Skeletal muscle tissue (tissue), 4 donors: Measurements from ENCODE around the gene SEPTIN10. TPM values are rescaled to one million over a fixed set of nuclear protein-coding genes. Genes with fewer than 3 reads are reported as not detected.

Source experiments
- H3K27ac ChIP-seq: one replicate; pipeline ENCODE4 v1.7.0; 2013; ENCODE audit warnings: mild to moderate bottlenecking, low read depth, low read length, inconsistent platforms
- H3K27me3 ChIP-seq, 3 donors: one replicate each; pipeline ENCODE4 v1.7.0; 2013; ENCODE audit warnings: low read length in 3 of 3; ENCODE audit not compliant: control insufficient read depth in 3 of 3, insufficient read depth in 3 of 3
- H3K36me3 ChIP-seq, 3 donors: one replicate each; pipeline ENCODE4 v1.7.0; 2013; ENCODE audit warnings: low read length in 3 of 3; ENCODE audit not compliant: control insufficient read depth in 3 of 3, insufficient read depth in 3 of 3
- H3K4me1 ChIP-seq, 3 donors: one replicate each; pipeline ENCODE4 v1.7.0; 2013; ENCODE audit warnings: low read length in 3 of 3, mild to moderate bottlenecking in 3 of 3; ENCODE audit not compliant: control insufficient read depth in 3 of 3, insufficient read depth in 3 of 3
- H3K4me3 ChIP-seq, 3 donors: one replicate each; pipeline ENCODE4 v1.7.0; 2013; ENCODE audit warnings: low read length in 3 of 3
- H3K9ac ChIP-seq, 3 donors: one replicate each; pipeline ENCODE4 v1.7.0; 2013; ENCODE audit warnings: low read length in 3 of 3, mild to moderate bottlenecking in 3 of 3, moderate library complexity in 2 of 3, low read depth in 1 of 3
- H3K9me3 ChIP-seq, 3 donors: one replicate each; pipeline ENCODE4 v1.7.0; 2013; ENCODE audit warnings: low read length in 3 of 3; ENCODE audit not compliant: control insufficient read depth in 3 of 3
- total RNA-seq: library from RNA; depleted of rRNA; stranded (reverse); fragments of >200 nt; gene quantifications from one replicate; pipeline ENCODE4 v1.2.3, GENCODE V29; 2014
- donor health status: Osteomylitis.

Gene SEPTIN10
- total RNA-seq, 1 donor from 2014 or later, result 109 TPM

DNA sequence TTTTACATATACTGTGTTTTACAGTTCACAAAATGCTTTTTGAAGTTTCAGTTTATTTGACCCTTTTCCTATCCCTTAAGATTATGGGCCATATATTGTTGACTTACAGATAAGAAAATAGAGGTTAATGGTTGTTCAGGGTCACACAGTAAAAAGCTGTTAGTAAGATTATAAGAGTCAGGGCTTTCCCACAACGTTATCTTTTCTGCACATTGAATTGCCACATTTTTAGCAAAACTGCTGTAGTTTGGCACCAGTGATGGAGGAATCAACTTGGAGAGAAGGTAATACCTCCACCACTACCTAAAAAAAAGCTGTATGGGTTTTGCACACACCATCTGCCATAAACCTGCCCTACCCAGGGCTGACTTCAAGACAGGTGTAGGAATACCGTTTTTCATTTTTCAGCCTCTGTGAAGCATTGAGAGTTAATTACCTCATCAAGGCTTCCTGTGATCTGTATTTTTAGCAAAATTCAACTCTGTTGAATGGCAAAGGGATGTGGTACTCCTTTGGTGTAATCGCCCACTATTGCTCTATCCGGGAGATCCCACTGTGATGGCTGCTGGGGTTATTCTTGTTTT lies 5.4 kb upstream of the SEPTIN10 start:
- H3K36me3 ChIP-seq, result no peaks in the 10 kb centered on the region
- H3K9me3 ChIP-seq, result no peaks in the 10 kb centered on the region
- H3K27me3 ChIP-seq, result no peaks in the 10 kb centered on the region
- peaks cover 7 to 13% (median 11%) of the 10 kb centered on the region in 3 donors for H3K4me1 ChIP-seq
- no peak overlapping the region for H3K27ac ChIP-seq
- no peak overlapping the region for H3K4me3 ChIP-seq
- no peak overlapping the region for H3K9ac ChIP-seq

DNA sequence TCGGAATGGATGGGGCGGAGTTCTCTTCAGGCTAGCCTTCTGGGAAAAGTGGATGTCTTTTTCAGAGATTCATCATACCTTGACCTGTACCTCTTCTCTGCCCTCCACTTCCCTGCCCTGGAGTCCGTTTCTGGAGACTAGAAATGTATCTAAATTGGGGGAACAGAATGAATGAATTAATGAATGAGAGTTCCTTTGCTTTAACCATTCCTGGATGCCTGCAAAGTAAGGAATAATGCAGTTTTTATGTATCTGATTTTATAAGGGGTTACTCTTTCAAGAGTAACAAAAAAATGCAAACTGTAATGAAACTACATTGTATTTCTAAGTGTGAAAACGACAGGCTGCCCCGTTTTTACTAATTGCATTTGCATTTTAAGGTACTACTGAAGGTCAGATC lies 2.4 kb upstream of the SEPTIN10 start:
- H3K36me3 ChIP-seq, result no peaks in the 10 kb centered on the region
- peaks cover 7 to 28% (median 14%) of the 10 kb centered on the region in 3 donors for H3K4me1 ChIP-seq
- no peak overlapping the region for H3K4me3 ChIP-seq
- H3K27me3 ChIP-seq, result no peaks in the 10 kb centered on the region
- no peaks in the 10 kb centered on the region for H3K9me3 ChIP-seq
- no peak overlapping the region for H3K27ac ChIP-seq
- H3K9ac ChIP-seq, result no peak overlapping the region

DNA sequence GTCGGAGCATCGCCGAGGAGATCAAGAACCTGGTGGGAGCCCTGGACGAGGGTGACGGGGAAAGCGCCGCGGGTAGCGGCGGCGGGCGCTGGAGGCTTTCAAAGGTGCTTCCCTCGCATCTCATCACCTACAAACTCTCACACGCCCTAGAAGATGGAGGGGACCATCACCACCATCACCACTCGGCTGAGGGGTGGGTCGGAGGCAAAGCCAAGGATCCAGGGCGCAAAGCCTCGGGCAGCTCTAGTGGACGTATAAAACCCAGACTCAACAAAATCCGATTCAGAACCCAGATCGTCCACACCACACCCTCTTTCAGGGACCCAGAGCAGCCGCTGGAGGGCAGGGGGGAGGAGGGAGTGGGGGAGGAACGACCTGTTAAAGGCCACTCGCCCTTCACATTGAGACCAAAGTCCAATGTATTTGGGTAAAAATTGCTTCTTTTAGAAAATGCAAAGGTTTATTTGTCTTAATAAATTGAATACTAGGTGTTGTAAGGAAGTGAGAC lies 1.9 kb upstream of the SEPTIN10 start:
- Histone ChIP-seq H3K4me1 (peaks cover 7 to 28% (median 14%) of the 10 kb centered on the region in 3 donors), H3K27me3 (no peaks in the 10 kb centered on the region), H3K9me3 (no peaks in the 10 kb centered on the region), H3K4me3 (peak overlapping the region; percentile 56 to 84 (median 76)), H3K36me3 (no peaks in the 10 kb centered on the region), H3K9ac (no peak overlapping the region), H3K27ac (no peak overlapping the region)

DNA sequence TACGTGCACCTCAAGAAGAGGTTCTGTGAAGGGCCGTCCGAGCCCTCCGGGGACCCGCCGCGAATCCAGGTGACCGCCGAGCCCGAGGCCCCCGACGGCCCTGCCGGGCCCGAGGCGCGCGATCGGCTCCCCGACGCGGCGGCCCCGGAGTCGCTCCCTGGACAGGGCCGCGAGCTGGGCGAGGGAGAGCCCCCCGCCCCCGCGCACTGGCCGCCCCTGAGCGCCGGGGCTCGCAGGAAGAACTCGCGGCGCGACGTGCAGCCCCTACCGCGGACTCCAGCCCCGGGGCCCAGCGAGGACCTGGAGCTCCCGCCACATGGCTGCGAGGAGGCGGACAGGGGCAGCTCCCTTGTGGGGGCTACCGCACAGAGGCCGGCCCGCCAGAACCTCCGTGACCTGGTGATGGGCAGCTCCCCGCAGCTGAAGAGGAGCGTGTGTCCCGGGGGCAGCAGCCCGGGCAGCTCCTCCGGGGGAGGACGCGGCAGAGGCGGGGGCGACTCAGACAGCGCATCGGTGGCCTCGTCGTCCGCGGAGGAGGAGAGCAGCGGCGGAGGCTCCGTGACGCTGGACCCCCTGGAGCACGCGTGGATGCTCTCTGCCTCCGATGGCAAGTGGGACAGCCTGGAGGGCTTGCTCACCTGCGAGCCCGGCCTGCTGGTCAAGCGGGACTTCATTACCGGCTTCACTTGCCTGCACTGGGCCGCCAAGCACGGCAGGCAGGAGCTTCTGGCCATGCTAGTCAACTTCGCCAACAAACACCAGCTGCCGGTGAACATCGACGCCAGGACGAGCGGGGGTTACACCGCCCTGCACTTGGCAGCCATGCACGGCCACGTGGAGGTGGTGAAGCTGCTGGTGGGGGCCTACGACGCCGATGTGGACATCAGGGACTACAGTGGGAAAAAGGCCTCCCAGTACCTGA lies 1.2 kb upstream of the SEPTIN10 start:
- H3K4me1 ChIP-seq, result peaks cover 7 to 28% (median 14%) of the 10 kb centered on the region in 3 donors
- H3K27me3 ChIP-seq, result no peaks in the 10 kb centered on the region
- no peaks in the 10 kb centered on the region for H3K36me3 ChIP-seq
- peak overlapping the region; percentile 56 to 84 (median 76) for H3K4me3 ChIP-seq
- peak overlapping the region; percentile 54 to 82 (median 74) for H3K9ac ChIP-seq
- peak overlapping the region; percentile 89 for H3K27ac ChIP-seq
- H3K9me3 ChIP-seq, result no peaks in the 10 kb centered on the region

DNA sequence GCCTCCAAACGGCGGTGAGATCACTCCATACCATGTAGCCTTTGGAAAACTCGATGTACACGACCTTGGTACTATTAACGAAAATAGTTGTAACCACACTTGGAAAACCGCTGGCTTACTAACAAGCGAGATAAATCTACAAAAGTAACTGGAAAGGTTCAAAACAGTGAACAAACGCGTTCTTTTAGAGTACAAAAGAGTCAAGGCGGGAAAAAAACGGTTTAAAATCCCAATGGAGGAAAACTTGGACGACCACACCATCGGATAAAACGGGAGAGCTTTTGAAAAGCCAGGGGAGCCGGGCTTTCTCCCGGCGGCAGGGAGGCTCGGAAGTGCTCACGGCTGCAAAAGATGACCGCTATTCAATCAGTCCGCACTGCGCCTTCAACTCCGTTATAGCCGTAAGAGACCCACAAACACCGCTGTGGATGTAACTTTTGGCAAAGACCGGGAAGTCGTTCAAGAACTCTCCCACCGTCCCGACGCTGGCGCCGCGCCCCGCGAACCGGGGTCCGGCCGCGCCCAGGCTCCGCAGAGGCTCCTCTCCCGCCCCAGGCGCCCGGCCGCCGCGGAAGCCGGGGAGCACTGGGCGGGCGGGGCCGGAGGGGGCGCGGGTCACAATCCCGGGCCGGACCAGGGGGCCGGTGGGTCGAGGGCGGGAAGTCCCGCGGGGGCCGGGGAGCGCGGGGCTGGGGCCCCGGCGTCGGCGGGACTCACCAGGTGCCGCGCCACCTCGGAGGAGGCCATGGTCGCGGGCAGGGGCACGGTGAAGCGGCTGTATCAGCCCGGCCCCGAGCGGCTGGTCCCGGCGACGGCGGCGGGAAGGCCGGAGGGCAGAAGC lies 465 bp downstream of the SEPTIN10 start:
- H3K27me3 ChIP-seq, result no peaks in the 10 kb centered on the region
- H3K4me1 ChIP-seq, result peaks cover 7 to 30% (median 14%) of the 10 kb centered on the region in 3 donors
- H3K27ac ChIP-seq, result peak overlapping the region; percentile 89
- peak overlapping the region; percentile 82 to 94 (median 82) for H3K9ac ChIP-seq
- no peaks in the 10 kb centered on the region for H3K36me3 ChIP-seq
- H3K4me3 ChIP-seq, result peak overlapping the region; percentile 80 to 94 (median 84)
- no peaks in the 10 kb centered on the region for H3K9me3 ChIP-seq

DNA sequence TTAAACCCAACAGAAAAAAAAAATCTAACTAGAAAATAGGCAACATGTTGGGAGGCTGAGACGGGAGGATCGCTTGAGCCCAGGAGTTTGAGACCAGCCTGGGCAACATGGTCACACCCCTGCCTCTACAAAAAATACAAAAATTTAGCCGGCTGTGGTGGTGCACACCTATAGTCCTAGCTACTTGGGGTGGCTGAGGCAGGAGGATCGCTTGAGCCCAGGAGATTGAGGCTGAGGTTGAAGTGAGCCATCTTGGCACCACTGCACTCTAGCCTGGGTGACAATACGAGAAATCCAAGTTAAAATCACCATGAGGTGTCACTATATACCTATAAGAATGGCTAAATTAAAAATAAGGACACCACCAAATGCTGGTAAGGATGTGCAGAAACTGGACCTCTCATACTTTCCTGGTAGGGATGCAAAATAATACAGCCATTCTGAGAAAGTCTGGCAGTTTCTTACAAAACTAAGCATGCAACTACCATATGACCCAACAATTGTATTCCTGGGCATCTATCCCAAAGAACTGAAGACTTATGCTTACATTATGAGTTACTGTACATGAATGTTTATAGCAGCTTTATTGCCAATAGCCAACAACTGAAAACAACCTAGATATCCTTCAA lies 2.2 kb downstream of the SEPTIN10 start:
- H3K4me1 ChIP-seq, result peaks cover 7 to 31% (median 14%) of the 10 kb centered on the region in 3 donors
- no peaks in the 10 kb centered on the region for H3K36me3 ChIP-seq
- no peak overlapping the region for H3K27ac ChIP-seq
- no peak overlapping the region for H3K4me3 ChIP-seq
- no peak overlapping the region for H3K9ac ChIP-seq
- no peaks in the 10 kb centered on the region for H3K27me3 ChIP-seq
- H3K9me3 ChIP-seq, result no peaks in the 10 kb centered on the region

DNA sequence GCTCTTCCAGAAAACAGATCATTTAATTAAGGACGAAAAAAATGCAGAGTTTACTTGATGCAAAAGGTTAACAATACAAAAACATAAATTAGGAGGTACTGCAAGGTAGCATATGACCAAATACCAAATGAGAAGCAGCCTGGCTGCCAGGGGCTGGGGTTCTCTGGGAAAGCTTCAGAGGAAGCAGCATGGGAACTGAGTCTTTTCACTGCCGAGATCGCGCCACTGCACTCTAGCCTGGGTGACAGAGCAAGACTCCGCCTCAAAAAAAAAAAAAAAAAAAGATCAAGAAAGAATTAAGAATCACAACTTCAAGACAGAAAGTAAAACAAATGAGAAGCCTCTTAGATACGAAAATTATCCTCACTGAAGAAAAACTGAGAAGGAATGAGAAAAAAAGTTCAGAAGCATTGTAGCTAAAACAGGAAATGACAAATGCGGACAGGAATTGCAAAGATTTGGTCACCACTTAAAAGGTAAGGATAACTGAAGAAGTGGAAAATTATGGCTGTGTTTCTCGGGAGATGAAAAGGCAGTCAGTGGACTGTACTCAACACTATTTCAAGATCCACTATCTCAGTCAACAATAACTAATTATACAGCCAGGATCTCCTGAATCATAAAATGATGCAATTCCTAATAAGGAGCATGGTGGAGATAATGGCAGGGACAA lies 4.3 kb downstream of the SEPTIN10 start:
- H3K27ac ChIP-seq, result no peak overlapping the region
- peak overlapping the region in 1 of 3 donors; percentile 32 for H3K4me3 ChIP-seq
- no peaks in the 10 kb centered on the region for H3K9me3 ChIP-seq
- peaks cover 0 to 3% (median 0%) of the 10 kb centered on the region in 3 donors for H3K36me3 ChIP-seq
- peaks cover 0 to 18% (median 3%) of the 10 kb centered on the region in 3 donors for H3K4me1 ChIP-seq
- no peaks in the 10 kb centered on the region for H3K27me3 ChIP-seq
- no peak overlapping the region for H3K9ac ChIP-seq

DNA sequence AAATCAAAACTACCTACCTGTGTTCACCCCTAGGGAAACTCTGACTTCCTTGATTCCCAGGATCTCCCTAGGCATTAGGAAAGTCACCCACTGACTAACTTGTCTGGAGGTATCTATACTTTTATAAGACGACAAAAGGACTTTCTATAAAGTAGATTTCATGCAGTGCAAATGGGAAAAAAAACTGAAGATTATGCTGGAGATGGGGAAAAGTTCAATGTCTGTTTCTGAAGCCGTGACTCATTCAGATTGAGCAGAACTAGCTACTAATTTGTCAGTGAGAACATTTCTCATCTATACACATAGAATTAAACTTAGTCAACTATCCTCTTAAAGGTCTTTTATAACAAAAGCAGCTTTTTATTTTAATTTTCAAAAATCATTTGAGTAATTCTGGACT lies 6.0 kb downstream of the SEPTIN10 start:
- Histone ChIP-seq H3K27me3 (no peaks in the 10 kb centered on the region), H3K4me3 (no peak overlapping the region), H3K36me3 (peaks cover 0 to 3% (median 0%) of the 10 kb centered on the region in 3 donors), H3K4me1 (peaks cover 0 to 13% (median 3%) of the 10 kb centered on the region in 3 donors), H3K27ac (no peak overlapping the region), H3K9me3 (no peaks in the 10 kb centered on the region), H3K9ac (no peak overlapping the region)

DNA sequence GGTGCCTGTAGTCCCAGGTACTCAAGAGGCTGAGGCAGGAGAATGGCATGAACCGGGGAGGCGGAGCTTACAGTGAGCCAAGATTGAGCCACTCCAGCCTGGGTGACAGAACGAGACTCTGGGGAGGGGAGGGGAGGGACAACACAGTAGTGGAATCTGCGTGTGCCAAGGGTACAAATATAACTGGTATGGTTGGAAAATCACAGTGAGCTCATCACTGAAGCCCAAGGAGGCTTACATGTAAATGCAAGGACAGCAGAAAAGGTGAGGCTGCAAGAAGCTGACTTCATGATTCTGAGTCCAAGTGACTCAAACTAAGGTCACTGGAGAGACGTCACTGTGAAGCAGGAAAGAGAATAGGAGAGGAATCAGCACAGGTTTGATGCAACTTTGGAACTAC lies 9.2 kb downstream of the SEPTIN10 start:
- Histone ChIP-seq H3K27ac (no peak overlapping the region), H3K27me3 (no peaks in the 10 kb centered on the region), H3K36me3 (peaks cover 0 to 3% (median 0%) of the 10 kb centered on the region in 3 donors), H3K4me3 (no peak overlapping the region), H3K4me1 (peaks cover 0 to 6% (median 0%) of the 10 kb centered on the region in 3 donors), H3K9ac (no peak overlapping the region), H3K9me3 (no peaks in the 10 kb centered on the region)
